IPS-15b (cell line): ENCODE results near the gene SLC22A1.
"Not testable (repeated sequence)": the region's sequence is repeated elsewhere in the genome, so short reads cannot be mapped to it uniquely, and the experiment has no call there.

Source experiments
- H3K27me3 ChIP-seq: one replicate; pipeline ENCODE4 v1.6.1; 2013; ENCODE audit warnings: low read length; ENCODE audit not compliant: control insufficient read depth, insufficient read depth
- H3K36me3 ChIP-seq: one replicate; pipeline ENCODE4 v1.6.1; 2013; ENCODE audit warnings: low read length; ENCODE audit not compliant: control insufficient read depth, insufficient read depth
- H3K4me1 ChIP-seq: one replicate; pipeline ENCODE4 v1.6.1; 2013; ENCODE audit warnings: mild to moderate bottlenecking, low read length; ENCODE audit not compliant: control insufficient read depth, insufficient read depth
- H3K4me3 ChIP-seq: one replicate; pipeline ENCODE4 v1.5.1; 2013; ENCODE audit warnings: low read depth, low read length
- H3K9ac ChIP-seq: one replicate; pipeline ENCODE4 v1.6.1; 2013; ENCODE audit warnings: low read depth, mild to moderate bottlenecking, low read length
- H3K9me3 ChIP-seq: one replicate; pipeline ENCODE4 v1.6.1; 2013; ENCODE audit warnings: mild to moderate bottlenecking, low read length; ENCODE audit not compliant: control insufficient read depth, insufficient read depth

Gene SLC22A1

DNA sequence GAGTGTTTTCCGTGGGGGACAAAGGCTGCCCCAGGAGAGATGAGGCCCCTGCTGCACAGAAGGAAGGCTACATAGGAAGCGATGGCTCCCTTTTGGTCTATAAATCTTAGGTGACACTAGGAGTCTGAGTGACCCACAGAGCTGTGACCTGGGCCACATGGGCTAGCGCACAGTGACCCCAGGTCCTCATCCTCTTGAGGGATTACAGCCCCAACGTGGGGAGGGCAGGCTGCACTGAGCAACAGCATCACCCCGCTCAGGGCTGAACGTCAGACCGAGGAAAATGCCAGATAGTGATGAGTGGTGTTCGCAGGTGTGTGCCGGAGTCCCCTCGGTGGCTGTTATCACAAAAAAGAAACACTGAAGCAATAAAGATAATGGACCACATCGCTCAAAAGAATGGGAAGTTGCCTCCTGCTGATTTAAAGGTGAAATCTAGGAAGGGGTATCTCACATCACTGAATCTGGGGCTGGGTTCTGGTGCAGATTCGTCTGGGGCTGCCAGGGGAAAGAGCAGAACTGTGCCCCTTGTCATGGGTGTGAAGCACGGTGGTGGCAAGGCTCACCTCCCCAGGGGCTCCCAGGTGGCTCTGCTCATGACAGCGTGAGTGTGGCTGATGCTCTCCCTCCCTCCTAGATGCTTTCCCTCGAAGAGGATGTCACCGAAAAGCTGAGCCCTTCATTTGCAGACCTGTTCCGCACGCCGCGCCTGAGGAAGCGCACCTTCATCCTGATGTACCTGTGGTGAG lies 14.5 kb downstream of the SLC22A1 start:
- no peaks in the 10 kb centered on the region for H3K36me3 ChIP-seq
- H3K4me3 ChIP-seq: no peak overlapping the region
- H3K9me3 ChIP-seq: no peaks in the 10 kb centered on the region
- peaks cover 2% of the 10 kb centered on the region for H3K27me3 ChIP-seq
- peaks cover 11% of the 10 kb centered on the region for H3K4me1 ChIP-seq
- no peak overlapping the region for H3K9ac ChIP-seq

DNA sequence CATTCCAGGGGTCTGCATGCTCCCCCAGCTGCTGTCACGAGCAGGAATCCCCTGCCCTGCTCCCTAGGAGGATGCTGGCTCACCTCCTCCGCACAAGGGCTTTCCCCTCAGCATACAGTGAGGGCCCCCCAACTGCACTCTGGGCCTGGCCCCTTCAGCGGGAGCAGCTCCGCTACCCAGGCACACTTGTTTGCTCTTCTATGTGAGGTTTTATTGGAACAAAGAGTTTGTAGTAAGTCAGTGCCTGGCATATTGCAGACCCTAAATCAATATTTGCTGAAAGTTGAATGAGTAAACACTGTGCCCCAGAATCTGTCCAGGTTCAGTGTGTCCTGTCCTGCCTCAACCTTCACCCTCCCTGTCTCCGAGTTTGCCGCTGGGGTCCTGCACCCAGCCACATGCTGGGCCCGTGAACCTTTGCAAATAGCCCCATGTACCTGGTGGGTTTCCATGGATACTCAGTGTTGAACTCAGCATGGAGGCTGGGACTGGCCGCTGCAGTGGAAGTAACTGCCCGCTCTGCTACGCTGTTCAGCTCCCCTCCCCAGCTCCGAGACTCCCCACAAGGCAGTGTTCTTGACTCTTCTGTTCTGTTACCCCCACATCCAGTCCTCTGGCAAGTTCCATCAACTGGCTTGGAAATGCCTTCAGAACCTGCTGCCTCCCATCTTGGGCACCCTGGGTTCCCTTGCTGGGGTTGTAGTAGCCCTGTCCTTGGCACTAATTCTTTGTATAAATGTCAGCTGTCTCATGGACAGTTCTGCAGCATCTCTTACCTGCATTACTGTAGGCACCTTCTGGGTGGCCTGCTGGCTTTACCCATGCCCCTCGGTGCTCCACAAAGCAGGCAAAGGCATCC lies 15.7 kb downstream of the SLC22A1 start:
- peaks cover 5% of the 10 kb centered on the region for H3K4me1 ChIP-seq
- H3K4me3 ChIP-seq: no peak overlapping the region
- H3K27me3 ChIP-seq: peaks cover 2% of the 10 kb centered on the region

DNA sequence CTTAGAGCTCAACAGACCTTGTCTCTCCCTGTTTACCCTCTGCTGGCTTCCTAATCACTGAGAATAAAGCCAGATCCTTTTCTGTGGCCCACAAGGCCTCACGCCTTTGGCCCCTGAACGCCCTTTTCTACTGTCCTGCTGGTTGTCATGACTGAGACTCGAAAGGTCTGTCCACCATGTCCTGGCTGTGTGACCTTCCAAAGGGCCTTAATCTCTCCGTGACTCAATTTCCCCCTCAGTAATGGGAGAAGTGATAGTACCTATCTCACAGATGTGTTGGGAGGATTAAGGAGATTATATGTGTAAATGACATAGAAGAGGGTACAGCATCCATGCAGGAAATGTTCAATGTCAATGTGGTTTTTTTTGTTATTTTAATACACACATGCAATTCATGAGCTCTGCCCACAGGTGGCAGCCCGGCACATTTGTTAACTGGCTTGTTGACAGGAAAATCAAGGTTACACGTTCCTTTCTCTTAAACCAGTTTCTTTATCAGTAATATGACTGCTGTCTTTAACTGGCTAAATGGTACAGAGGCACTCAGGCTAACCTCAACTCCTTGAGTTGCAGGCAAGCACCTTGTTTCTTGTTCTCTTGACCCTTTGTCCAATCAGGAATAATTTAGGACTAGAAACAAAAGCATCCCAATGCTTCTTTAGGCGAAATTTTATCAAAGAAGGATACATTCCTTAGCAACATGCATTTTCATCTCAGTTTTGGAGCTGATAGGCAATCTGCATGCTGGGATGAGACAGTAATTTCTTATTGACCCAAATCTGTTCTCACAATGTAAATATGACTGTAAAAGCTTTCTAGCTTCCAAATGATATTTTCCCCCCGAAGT lies 16.6 kb downstream of the SLC22A1 start:
- Histone ChIP-seq H3K4me3 (no peak overlapping the region), H3K9me3 (no peaks in the 10 kb centered on the region), H3K4me1 (peaks cover 2% of the 10 kb centered on the region), H3K27me3 (peaks cover 2% of the 10 kb centered on the region), H3K36me3 (no peaks in the 10 kb centered on the region), H3K9ac (no peak overlapping the region)

More for the DNA sequence above, 15.7 kb downstream of the SLC22A1 start:
- H3K9me3 ChIP-seq: no peaks in the 10 kb centered on the region
- H3K36me3 ChIP-seq: no peaks in the 10 kb centered on the region
- no peak overlapping the region for H3K9ac ChIP-seq

DNA sequence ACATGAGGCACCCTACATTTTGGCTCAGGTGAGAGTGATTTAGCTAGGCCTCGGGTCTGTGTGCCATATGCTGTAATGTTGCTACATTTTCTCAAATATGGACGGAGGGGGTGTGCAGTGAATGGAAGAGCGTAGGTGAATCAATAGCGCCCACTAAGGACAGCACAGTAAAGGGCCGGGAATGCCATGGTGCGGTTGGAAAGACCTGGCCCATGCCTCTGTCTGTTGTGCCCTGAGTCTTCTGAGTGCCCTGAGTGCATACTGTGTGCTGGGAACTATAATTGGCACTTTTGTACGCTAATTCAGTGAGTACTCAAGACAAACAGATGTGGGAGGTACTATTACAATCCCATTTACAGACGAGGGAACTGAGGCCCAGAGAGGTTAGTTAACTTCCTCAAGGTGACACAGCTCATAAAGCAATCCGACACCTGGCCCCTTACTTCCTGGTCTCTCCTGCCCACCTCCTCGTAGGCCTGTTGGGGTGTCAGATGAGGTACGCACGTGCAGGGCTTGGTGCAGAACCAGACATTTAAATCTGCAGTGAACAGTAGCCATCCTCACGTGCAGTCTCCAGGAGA lies 17.3 kb downstream of the SLC22A1 start:
- H3K36me3 ChIP-seq: no peaks in the 10 kb centered on the region
- peaks cover 2% of the 10 kb centered on the region for H3K27me3 ChIP-seq
- H3K4me1 ChIP-seq: peaks cover 2% of the 10 kb centered on the region
- no peak overlapping the region for H3K4me3 ChIP-seq
- no peak overlapping the region for H3K9ac ChIP-seq
- H3K9me3 ChIP-seq: no peaks in the 10 kb centered on the region

DNA sequence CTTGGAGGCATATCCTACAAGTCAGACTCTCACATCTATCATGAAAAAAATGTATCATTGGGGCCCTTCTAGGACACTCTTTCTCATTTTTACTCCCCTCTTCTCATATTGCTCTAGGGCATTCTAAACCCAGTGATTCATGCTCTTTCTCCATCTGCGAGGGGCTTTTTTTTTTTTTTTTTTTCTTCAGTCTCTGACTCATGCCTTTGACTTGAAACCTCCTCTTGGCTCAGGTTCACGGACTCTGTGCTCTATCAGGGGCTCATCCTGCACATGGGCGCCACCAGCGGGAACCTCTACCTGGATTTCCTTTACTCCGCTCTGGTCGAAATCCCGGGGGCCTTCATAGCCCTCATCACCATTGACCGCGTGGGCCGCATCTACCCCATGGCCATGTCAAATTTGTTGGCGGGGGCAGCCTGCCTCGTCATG lies 17.8 kb downstream of the SLC22A1 start:
- Histone ChIP-seq H3K27me3 (peaks cover 2% of the 10 kb centered on the region), H3K4me1 (peaks cover 2% of the 10 kb centered on the region), H3K9ac (no peak overlapping the region), H3K9me3 (no peaks in the 10 kb centered on the region), H3K36me3 (no peaks in the 10 kb centered on the region), H3K4me3 (no peak overlapping the region)

DNA sequence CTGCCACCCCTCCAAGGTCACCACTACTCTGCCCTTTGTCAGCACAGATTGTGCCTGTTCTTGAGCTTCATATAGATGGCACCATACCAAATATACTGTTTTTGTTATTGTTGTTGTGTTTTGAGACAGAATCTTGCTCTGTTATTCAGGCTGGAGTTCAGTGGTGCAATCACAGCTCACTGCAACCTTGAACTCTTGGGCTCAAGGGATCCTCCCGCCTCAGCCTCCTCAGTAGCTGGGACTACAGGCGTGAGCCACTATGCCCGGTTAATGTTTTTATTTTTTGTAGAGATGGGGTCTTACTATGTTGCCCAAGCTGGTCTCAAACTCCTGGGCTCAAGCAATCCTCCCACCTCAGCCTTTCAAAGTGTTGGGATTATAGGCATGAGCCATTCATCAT lies 18.9 kb downstream of the SLC22A1 start:
- not testable (repeated sequence) for H3K36me3 ChIP-seq, H3K9ac ChIP-seq, H3K27me3 ChIP-seq, H3K4me3 ChIP-seq, H3K9me3 ChIP-seq, H3K4me1 ChIP-seq

DNA sequence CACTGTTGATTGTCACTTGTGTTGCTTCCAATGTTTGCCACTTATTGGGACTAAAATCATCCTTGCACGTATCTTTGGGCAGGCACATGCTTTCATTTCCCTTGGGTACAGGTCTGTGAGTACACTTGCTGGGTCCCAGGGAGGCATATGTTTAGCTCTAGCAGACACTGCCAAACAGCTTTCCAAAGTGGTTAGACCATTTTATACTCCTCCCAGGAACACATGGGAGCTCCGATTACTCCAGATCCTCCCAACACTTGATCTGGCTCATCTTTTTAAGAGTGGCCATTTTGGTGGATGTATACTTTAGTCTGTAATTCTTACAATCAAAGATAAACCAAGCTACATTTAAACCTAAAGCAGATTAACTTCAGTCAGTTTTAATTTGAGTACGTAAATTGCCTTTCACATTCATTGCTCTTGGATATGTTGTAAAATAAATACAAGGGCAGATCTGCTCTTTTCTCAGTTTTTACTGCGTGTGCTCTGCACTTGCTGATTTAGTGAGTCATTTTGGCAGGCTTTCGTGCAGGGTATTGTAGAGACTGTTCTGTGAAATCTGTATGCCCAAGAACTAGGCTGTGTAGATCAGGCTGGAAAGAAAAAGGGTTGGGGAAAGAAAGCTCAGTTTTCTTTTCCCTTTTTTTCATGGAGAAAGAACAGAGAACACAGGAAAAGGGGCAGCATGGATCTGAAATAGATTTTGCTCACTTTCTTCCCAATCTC lies 19.5 kb downstream of the SLC22A1 start:
- Histone ChIP-seq H3K4me1 (peaks cover 2% of the 10 kb centered on the region), H3K27me3 (no peaks in the 10 kb centered on the region), H3K4me3 (no peak overlapping the region), H3K9me3 (no peaks in the 10 kb centered on the region), H3K36me3 (no peaks in the 10 kb centered on the region), H3K9ac (no peak overlapping the region)

DNA sequence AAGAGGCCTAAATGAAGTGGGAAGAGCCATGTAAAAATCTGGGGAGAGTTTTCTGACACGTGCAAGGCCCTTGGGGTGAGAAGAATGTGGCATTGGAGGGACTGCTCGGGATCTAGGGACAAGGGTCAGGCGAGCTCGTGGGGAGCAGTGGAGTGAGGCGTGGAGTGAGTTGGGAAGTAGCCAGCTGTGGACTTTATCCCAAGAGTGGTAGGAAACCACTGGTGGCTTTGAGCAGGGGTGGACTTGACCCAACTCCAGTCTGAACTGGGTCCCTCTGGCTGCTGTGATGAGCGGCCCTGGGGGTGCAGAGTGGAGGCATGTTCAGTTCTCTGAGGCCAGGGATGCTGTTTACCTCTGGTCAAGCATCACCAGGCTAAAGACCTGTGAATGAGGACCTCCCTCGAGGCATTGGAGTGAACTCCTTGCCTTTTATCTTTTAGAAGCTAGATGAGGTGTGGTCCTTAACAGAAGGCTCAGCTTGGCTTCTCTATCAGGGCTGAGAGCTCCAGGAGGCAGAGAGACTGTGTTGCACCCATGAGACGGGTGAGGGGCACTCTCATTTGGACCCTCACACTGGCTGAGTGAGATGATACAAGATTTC lies 20.6 kb downstream of the SLC22A1 start:
- Histone ChIP-seq H3K9me3 (no peaks in the 10 kb centered on the region), H3K9ac (no peak overlapping the region), H3K4me3 (no peak overlapping the region), H3K36me3 (no peaks in the 10 kb centered on the region), H3K4me1 (peaks cover 2% of the 10 kb centered on the region), H3K27me3 (no peaks in the 10 kb centered on the region)

DNA sequence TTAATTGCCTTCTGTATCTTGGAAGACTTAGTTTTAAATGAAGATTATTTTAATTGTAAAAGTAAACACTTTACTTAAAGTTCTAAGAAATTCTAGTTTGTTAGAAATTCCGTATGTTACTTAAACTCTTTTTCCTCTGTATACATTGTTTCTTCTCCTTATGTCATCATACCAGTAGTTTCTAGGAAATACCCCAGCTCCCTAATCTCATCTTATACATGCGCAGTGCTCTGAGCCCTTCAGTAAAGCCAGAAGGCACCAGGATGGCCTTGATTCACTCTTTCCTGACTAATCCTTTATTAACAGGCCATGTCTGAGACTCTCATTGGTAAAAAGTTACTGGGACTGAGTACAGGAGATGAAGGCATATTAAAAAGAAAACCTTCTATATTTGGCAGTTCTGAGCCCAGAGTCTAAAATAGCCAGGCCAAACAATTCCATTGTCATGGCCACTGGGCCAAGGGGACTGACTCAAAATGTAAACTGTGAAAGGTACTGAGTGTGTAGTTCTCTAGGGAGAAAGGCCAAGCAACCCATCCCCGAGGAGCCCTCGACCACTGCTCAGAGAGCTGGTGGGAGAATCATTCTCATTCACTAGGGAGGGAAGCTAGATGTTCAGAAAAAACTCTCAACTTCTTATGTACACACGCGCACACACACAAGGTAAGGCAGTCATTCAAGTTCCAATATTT lies 25.0 kb downstream of the SLC22A1 start:
- H3K9ac ChIP-seq: no peak overlapping the region
- H3K4me1 ChIP-seq: no peaks in the 10 kb centered on the region
- no peaks in the 10 kb centered on the region for H3K9me3 ChIP-seq
- H3K36me3 ChIP-seq: no peaks in the 10 kb centered on the region
- no peaks in the 10 kb centered on the region for H3K27me3 ChIP-seq
- H3K4me3 ChIP-seq: no peak overlapping the region

DNA sequence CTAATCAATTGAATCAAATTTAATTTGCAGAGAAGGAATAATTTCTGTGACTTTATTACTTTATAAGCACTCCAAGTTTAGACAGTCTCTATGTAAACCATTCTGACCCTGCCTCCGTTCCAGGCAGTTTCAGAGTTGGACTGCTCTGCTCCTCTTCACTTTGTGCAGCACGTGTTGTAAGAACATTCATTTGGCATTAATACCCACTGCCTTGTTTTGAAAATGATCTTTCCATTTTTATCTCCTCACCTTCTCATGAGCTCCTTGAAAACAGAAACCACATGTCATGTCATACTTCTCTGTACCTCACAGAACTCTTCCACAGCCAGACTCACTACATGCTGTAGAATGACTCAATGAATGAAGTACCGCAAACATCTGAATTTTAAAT lies 25.5 kb downstream of the SLC22A1 start:
- no peaks in the 10 kb centered on the region for H3K27me3 ChIP-seq
- H3K4me3 ChIP-seq: no peak overlapping the region
- no peaks in the 10 kb centered on the region for H3K9me3 ChIP-seq
- no peak overlapping the region for H3K9ac ChIP-seq
- H3K4me1 ChIP-seq: no peaks in the 10 kb centered on the region
- H3K36me3 ChIP-seq: no peaks in the 10 kb centered on the region
